ENCODE data around the gene ARL10.

The ARL10 gene, protein sequence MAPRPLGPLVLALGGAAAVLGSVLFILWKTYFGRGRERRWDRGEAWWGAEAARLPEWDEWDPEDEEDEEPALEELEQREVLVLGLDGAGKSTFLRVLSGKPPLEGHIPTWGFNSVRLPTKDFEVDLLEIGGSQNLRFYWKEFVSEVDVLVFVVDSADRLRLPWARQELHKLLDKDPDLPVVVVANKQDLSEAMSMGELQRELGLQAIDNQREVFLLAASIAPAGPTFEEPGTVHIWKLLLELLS

DNA sequence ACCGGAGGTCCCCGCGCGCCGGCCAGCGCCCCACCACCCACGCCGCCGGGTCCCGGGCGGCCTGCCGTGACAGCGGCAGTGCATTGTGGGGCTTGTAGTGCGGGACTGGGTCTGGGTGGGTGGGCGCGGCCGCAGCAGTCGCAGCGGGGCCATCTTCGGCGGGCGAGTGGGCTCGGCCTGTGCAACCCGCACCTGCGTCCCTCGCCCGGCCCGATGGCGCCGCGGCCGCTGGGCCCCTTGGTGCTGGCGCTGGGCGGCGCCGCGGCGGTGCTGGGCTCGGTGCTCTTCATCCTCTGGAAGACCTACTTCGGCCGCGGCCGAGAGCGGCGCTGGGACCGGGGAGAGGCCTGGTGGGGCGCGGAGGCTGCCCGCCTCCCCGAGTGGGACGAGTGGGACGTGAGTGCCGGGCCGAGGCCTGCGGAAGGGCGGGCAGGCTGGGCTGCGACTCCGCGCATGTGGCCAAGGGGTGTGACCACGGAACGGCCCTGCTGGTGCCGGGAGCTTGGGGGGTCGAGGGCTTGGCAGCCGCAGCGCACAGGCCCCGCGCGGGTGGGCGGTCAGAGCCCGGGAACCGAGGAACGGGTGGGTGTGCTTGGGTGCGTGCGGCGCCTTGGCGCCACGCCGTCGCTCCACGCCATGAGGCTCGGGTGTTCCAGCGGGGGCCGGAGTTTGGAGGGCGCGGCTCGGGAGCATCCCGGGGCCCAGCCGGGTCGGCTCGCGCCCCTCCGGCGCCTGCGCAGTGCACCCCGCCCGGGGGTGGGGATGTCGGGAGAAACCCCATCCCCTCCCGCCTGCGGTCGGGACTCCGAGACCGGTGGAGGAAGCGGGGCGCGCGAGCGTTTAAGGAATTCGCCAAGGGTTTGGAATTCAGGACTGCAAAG, at the start of gene ARL10:
TSS of gene ARL10 (plus strand) at position 137 of the 881 bp plus-strand sequence. CDS start at position 214, 77 bp downstream.
- DNase-seq (ENCODE audit: low read depth in 2 of 2): peak; percentile 34 to 36

DNA sequence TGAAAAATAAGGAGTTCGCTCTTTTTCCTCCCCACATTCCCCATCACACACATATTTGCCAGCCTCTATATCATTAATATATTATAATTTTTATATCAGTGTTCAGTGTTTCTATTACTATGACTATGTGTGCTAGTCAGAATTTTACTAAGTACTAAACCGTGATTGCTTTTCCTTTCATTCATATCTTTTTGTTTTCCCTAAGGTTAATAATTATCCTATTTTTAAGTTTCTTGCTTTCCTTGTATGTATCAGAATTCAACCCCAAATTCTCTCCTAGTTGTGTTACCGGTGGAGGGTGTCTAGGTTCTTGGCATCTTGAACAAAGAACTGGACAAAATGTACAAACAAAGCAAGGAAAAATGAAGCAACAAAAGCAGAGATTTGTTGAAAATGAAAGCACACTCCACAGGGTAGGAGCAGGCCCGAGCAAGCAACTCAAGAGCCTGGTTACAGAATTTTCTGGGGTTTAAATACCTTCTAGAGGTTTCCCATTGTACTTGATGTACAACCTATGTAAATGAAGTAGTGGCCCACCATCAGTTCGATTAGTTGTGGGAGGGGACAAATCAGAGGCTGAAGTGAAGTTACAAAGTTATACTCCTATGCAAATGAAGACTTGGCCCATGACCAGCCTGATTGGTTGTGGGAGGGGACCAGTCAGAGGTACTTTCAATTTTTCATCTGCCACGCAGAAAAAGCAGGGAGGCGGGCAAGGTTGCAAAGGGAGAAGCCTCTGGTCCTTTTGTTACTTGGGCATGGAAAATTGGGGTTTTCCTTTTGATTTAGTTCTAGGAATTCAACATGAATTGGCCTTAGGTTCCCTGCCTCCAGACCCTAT, 47.5 kb upstream of the ARL10 start:
- DNase-seq (ENCODE audit: low read depth in 2 of 2): no peak

DNA sequence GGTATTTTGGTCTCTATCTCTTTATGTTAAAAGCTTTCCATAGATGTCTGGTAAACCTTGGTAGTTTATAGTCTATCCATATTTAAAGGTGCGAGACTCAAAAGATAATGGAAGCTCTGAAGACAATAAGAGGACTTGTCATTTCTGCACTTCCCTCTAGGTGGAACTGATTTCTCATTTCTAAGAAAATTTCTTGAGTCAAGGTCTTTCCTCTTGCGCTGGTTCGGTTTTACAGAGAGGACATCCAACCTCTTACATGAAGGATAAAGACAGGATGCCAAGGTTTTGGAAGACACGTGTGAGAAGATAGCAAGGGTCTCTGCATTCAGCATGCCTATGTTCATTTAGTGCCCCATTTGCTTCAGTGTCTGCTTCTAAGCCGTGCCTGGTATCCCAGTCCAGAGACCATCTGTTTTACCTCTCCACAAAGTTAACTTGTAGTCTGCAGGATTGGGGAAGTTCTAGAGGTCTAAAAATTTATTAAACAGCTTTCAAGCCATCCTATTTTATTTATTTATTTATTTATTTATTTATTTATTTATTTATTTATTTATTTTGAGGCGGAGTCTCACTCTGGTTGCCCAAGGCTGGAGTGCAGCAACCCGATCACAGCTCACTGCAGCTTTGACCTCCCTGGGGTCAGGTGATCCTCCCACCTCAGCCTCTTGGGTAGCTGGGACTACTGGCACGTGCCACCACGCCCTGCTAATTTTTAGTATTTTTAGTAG, 45.3 kb upstream of the ARL10 start:
- no peak for DNase-seq (ENCODE audit: low read depth in 2 of 2)

DNA sequence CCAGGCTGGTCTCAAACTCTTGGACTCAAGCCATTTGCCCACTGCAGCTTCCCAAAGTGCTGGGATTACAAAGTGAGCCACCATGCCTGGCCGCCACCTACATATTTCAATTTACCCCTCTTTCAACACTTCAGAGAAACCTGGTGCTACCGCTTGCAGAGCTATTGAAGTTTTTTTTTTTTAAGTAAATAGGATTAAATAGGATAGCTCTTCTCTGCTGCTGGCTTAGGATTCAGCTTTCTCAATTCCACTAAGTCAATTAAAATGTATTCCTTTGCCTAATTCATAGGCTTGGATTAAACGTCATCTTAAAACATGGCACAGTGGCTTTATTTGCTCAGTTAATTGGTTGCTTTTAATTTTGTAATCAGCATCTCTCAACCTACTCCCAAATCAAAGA, 44.7 kb upstream of the ARL10 start:
- no peak for DNase-seq (ENCODE audit: low read depth in 2 of 2)

DNA sequence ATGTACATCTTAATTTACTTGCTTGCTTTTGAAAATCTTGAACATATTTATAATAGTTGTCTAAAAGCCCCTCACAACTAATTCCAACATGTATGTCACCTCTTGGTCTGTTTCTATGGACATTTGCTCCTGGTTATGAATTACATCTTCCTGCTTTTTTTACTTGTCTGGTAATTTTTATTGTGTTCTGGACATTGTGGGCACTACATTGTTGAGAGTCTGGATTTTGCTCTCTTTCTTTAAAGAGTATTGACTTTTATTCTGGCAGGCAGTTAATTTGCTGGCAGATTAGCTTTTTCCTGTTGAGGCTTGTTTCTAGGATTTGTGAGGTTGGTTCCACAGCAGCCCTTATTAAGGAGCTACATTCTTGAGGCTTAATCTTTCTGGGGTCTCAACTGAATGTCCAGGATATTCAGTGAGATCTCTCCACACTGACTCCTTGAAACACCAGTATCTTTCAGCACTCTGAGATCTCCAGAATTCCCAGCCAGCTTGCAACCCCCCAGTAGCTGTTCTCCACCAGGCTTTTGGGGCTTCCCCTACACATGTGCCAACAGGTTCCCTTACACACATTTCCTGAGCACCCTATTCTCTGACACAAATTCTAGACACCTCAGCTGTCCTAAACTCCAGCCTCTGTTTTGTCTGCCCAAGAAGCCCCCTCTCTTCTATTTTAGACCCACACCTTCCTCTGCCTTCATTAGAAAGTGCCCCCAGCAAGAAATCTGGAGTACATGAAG, 31.1 kb upstream of the ARL10 start:
- no peak for DNase-seq (ENCODE audit: low read depth in 2 of 2)

DNA sequence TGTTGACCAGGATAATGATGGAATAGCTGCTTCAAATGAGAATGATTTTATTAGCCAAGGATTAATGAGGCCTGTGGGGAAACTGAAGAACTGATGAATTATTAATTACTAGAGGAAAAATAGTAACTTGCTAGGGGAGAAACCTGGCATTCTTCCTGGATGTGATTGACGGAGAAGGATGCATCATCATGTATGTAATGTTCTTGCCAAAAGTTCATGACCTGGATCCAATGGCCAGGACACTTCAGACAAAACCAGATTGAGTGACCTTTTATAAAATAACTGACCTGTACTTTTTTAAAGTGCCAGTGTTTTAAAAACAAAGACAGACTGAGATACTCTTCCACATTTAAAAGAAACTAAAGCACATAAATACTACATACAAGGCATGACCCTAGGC, 27.4 kb upstream of the ARL10 start:
- DNase-seq (ENCODE audit: low read depth in 2 of 2): no peak

DNA sequence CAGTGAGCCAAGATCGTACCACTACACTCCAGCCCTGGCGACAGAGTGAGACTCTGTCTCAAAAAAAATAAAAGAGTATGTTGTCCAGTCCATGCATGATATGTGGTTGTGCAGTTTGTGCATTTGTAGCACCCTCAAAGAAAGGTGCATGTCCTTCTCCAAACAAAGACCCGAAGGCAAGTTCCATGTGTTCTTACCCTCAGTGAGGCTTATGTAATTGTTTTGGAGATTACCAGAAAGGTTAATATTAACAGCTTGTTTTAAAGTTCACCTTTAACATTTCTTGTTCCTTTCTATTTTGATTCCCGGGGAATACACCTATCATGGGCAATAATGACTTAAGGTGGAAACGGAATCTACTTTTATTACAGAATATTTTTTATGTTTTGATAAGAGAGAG, 26.0 kb upstream of the ARL10 start:
- no peak for DNase-seq (ENCODE audit: low read depth in 2 of 2)

DNA sequence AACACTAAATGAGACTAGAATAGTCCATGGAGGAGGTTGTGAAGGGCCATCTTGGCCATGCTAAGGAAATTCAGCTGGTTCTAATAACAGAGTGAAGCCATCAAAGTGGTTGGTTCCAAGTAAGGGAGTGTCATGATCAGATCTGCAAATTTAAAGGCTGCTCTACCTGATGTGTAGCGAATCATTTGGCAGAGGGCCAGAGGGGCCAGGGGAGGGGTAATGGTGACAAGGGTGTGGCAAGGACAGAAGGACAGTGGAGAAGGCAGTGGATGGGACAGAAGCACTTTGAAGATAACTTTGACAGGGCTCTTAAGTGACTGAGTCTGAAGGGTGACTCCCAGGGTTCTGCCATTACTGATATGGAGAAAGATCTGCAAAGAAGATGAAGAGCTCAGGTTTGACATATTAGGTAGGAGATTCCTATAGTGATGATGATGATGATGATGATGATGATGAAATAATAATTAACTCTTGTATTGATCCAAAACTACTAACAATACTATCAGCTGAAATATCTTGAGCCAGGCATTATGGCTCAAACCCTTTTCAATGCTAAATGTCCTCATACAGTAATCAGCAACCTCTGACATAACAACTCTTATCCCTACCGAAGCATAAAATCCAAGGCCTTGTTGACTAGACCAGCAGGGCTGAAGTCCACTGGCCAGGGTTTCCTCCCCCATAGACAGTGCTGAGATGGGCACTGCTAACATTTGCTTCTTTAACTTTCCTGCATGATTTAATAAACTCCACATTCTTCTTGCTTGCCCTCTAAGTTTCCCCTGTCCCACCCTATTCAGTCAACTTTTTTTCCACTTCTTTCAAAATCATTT, 23.7 kb upstream of the ARL10 start:
- DNase-seq (ENCODE audit: low read depth in 2 of 2): no peak

DNA sequence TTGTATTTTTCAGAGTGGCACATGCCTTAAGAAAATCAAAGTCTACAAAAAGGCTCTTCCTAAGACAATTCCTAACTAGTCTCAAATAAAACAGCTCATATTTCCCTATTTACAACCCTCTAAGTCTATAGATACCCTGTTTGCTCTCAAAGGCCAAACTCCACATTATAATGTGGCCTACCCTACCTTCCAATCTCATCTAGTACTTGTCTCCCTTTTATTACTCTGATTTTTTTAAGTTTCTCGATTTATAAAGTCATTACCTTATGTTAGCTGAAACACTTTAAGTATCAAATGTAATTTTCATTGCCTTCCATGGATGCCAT, 23.2 kb upstream of the ARL10 start:
- no peak for DNase-seq (ENCODE audit: low read depth in 2 of 2)

DNA sequence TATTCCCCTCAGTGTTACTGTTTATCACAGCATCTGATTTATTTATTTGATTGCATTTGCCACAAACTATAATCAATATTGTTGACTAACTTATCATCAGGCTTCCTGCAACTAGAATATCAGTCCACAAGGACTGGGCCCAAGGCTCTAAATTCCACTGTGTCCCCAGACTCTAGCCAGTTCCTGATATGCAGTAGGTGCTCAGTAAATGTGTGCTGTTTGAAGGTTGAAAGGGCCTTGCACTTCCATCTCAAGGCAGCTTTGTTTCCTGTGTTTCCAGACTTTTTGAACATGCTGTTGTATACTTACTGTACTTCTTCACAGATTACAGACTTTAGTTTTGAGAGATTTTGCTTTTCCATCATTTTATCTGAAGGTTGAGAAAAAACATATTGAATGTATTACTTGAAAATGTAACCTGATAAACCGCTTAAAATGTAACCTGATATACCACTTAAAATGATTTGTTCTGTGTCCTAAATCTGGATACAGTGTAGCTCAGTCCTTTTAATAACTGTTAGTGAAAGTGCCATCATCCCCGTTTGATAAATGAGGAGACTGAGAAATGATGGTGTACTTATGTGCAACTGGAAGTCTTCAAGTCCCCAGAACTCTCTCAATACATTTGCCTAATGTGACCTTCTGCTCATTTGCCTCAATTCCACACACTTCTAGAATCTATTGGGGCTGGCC, 22.4 kb upstream of the ARL10 start:
- no peak for DNase-seq (ENCODE audit: low read depth in 2 of 2)

DNA sequence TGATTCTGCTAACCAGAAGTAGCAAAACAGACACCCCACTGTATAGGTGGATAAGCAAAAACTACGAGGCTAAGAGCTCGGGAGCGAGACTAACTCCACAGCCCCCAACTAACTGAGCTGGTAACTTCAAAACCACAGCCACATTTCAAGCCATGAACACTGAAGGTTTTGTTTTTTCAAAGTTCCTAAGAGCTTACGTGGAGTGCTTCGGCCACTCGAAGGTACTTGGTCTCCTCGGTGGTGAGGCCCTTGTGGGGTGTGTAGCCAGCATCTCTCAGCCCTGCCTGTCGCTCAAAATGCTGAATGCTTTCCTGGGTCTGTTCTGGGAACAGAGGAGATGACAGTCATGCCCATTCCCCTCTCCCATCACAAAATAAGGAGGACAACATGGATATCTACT, 14.9 kb upstream of the ARL10 start:
- no peak for DNase-seq (ENCODE audit: low read depth in 2 of 2)

DNA sequence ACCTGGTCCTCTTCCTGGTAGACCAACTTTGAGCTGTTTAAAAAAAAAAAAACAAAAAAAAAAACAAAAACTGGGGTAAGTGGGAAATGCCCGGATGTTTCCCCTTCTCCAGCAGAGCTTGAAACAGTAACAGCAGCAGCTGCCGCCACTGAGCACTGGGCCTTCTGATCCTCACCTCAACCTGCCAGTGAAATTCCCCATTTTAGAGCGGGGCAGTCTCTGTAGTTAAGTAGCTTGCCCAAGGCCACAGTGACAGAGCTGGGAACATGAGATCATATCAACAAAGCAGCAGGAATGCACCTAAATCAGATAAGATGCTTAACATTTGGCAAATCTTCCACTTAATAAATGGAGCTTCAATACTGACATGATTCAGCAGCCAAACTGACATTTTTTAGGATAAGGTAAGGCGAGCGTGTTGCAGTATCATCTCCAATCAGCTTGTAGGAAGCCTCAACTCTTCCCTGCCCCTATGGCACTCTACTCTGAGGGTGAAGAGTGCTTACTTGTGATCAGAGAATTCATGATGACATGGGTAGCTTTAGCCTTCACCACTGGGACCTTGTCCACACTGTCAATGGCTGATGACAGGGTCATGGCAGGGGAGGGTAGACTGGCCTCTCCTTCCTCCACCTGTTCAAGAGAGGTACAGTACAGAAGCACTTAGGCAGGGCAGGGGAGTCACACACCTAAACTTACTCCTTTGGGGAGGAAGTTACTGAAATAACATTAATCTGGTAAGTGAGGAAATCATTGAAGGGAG, 13.0 kb upstream of the ARL10 start:
- no peak for DNase-seq (ENCODE audit: low read depth in 2 of 2)

DNA sequence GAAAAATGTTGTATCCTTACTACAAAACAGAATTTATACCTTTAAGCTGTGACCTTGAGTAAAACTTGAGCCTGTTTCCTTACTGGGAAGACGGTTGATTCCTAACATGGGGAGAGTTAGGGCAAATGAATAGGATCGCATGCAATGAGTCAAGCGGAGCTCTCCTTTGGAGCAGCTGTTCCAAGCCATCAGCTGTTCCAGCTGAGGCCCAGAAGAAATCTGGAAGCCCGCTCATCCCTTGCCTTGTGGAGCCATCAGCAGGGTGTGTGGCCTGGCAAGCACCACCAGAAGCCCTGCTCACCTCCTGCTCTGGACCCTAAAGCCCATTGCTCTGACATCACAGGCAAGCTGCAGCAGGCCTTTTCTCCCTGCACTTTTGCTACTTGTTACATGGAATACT, 11.8 kb upstream of the ARL10 start:
- no peak for DNase-seq (ENCODE audit: low read depth in 2 of 2)

DNA sequence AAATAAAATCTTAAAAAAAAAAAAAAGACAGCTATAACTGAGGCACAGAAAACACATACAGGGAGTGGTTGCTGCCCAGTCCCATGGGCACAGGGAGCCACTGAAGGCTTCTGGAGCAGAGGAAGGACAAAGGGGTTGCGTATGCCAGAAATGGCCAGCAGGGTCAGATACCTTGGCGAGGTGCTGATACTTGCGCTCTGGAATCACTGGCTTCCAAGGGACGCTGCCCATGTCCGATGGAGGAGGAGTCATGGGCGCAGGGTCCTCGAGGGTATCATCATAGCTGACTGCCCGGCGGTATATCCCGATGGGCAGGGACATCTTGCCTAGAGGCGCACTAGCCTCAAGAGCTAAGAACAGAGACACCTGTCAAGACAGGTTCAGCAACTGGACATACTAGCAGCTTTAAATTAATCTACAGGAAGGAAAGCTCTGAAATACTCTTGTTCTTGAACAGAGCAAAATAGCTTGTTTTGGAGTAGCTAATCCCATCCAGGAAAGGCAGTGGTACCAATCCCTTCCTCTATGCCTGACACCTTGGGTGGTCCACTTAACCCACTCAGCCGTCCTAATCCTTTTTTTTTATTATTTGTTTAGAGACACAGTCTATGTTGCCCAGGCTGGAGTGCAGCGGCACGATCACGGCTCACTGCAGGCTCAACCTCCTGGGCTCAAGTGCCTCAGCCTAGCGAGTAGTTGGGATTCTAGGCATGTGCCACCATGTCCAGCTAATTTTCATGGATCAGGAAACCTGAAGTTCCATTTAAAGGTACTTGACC, 9.7 kb upstream of the ARL10 start:
- no peak for DNase-seq (ENCODE audit: low read depth in 2 of 2)

DNA sequence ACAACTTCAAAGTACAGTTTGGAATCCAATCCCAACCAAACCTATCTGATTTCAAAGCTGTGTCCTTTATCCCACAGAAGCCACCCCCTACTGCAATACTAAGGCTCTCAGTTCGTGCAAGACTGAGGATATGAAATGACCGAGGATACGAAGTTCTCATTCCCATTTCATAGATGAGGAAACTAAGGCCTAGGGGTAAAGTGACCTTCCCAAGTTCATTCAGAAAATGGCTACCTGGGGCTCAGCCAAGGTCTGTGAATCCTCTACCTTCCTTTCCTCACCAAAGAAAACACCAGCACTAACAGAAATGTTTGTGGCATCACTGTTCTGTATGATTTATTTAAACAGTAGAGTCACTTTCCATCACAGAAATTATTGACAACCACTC, 9.1 kb upstream of the ARL10 start:
- DNase-seq (ENCODE audit: low read depth in 2 of 2): no peak

DNA sequence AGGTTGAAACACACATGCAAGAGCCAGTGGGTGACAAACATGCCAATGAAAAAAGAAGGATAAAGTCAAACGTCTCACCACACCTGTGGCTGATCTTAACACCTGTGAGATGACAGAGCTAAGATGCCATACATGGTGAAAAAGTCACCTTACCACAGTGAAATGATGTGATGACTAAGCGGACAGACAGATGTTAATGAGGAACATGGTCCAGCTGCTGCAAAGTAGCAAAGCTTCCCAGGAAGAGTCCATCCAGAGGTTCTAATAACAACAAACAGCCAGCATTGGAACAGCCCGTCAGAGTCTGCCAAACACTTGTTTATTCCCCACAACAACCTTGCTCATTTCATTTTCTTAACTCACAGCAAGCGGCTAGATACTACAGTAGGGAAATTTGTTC, 5.6 kb upstream of the ARL10 start:
- no peak for DNase-seq (ENCODE audit: low read depth in 2 of 2)

DNA sequence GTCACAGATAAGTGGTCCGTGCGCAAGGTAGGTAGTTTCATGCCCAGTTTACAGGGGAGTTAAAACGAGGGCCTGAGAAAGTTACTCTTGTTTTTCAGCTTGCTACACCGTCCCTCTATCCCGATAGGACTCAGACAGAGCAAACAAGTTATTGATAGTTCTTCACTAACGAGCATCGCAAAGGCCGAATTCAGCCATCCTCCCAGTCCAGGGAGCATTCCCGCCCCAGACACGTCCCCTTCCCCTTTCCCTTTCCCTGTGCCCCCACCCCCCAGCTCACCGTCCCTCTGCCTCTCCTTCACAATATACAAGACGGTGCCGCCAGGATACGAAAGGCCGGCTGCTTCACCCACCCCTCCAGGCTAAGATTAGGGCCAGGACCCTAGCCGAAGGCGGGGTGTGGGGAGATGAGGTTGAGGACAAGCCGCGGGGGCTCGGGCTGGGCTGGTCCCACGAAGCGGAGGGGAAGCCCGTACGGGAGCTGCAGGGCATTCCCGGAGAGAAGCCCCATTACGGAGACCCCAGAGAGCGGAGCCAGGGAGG, 4.3 kb upstream of the ARL10 start:
- no peak for DNase-seq (ENCODE audit: low read depth in 2 of 2)

Measured in fibroblast of skin of left biceps (primary cell).